Ectodermal cell (in vitro differentiated cells): ENCODE measurements around the gene PSMD7. TPM values are rescaled to one million over a fixed set of nuclear protein-coding genes. Genes with fewer than 3 reads are reported as not detected.
A peak's percentile ranks its signal among the peaks of the same experiment; 100 is the strongest.

Source experiments
- H3K27ac ChIP-seq: 2 replicates; pipeline ENCODE4 v1.7.0; 2013; ENCODE audit warnings: mild to moderate bottlenecking, low read depth, low read length; ENCODE audit not compliant: insufficient read depth, poor library complexity, severe bottlenecking
- H3K27me3 ChIP-seq: 2 replicates; pipeline ENCODE4 v1.7.0; 2013; ENCODE audit warnings: mild to moderate bottlenecking, low read length; ENCODE audit not compliant: insufficient read depth, control insufficient read depth, poor library complexity, severe bottlenecking
- H3K36me3 ChIP-seq: one replicate; pipeline ENCODE4 v1.7.0; 2013; ENCODE audit warnings: low read length; ENCODE audit not compliant: control insufficient read depth, insufficient read depth
- H3K4me1 ChIP-seq: one replicate; pipeline ENCODE4 v1.7.0; 2013; ENCODE audit warnings: low read length; ENCODE audit not compliant: control insufficient read depth, insufficient read depth
- H3K4me3 ChIP-seq: 2 replicates; pipeline ENCODE4 v1.7.0; 2013; ENCODE audit warnings: low read depth, low read length, control low read depth; ENCODE audit not compliant: insufficient read depth
- H3K9me3 ChIP-seq: 2 replicates; pipeline ENCODE4 v1.7.0; 2013; ENCODE audit warnings: mild to moderate bottlenecking, low read length, moderate library complexity; ENCODE audit not compliant: control insufficient read depth
- WGBS, 2 experiments: methylation state at CpG; one replicate each; pipeline ENCODE4 v1.1.7; 2013; ENCODE audit warnings: missing lambda C conversion rate in 2 of 2; 5-methylcytosine and 5-hydroxymethylcytosine counted together
- polyA plus RNA-seq, 4 experiments: library from polyadenylated mRNA; stranded (reverse); fragments of 50-300 nt; gene quantifications; one replicate each; pipeline ENCODE4 v1.2.3, GENCODE V29; 2013

Gene PSMD7
- 131 TPM for polyA plus RNA-seq (2013, experiment 1 of 4)
- 128 TPM for polyA plus RNA-seq (2013, experiment 2 of 4)
- polyA plus RNA-seq (2013, experiment 3 of 4) = 92.3 TPM
- 104 TPM for polyA plus RNA-seq (2013, experiment 4 of 4)

GRCh38 chr16:74296432-74297144 is at the start of gene PSMD7:
Gene PSMD7 (plus strand): TSS chr16:74296814. CDS start chr16:74296915, 101 bp downstream.
- Histone ChIP-seq H3K27me3 (no peaks in the 10 kb centered on the region), H3K4me3 (peak within 1 kb of the TSS; percentile 89), H3K4me1 (peaks cover 4% of the 10 kb centered on the region), H3K36me3 (peaks cover 19% of the 10 kb centered on the region), H3K27ac (peak within 1 kb of the TSS; percentile 72), H3K9me3 (no peaks in the 10 kb centered on the region)
- 1 to 2% methylated on average over 60 of the region's 60 CpGs for WGBS, 2 experiments

GRCh38 chr16:74249254-74249653 is 47.4 kb upstream of the PSMD7 start:
- no peaks in the 10 kb centered on the region for H3K36me3 ChIP-seq
- no peaks in the 10 kb centered on the region for H3K9me3 ChIP-seq
- WGBS, 2 experiments = 92 to 96% methylated on average over 3 of the region's 4 CpGs
- no peak overlapping the region for H3K27ac ChIP-seq
- H3K4me1 ChIP-seq = no peaks in the 10 kb centered on the region
- no peak overlapping the region for H3K4me3 ChIP-seq
- H3K27me3 ChIP-seq = no peaks in the 10 kb centered on the region

- H3K36me3 ChIP-seq = no peaks in the 10 kb centered on the region
- no peak overlapping the region for H3K4me3 ChIP-seq
- H3K27ac ChIP-seq = no peak overlapping the region
- WGBS, 2 experiments = 88 to 95% methylated on average over 1 of the region's 1 CpG
- no peaks in the 10 kb centered on the region for H3K9me3 ChIP-seq
- H3K27me3 ChIP-seq = no peaks in the 10 kb centered on the region
- H3K4me1 ChIP-seq = no peaks in the 10 kb centered on the region
These were observed 46.8 kb upstream of the PSMD7 start for GRCh38 chr16:74249846-74250245.

GRCh38 chr16:74252329-74252728 is 44.3 kb upstream of the PSMD7 start:
- Histone ChIP-seq H3K4me3 (no peak overlapping the region), H3K36me3 (no peaks in the 10 kb centered on the region), H3K4me1 (no peaks in the 10 kb centered on the region), H3K9me3 (no peaks in the 10 kb centered on the region), H3K27me3 (no peaks in the 10 kb centered on the region), H3K27ac (no peak overlapping the region)
- WGBS, 2 experiments = 89% methylated on average over 3 of the region's 3 CpGs

- no peaks in the 10 kb centered on the region for H3K4me1 ChIP-seq
- H3K4me3 ChIP-seq = no peak overlapping the region
- no peaks in the 10 kb centered on the region for H3K9me3 ChIP-seq
- WGBS, 2 experiments = 80% methylated on average over 6 of the region's 6 CpGs
- no peaks in the 10 kb centered on the region for H3K36me3 ChIP-seq
- H3K27ac ChIP-seq = no peak overlapping the region
- H3K27me3 ChIP-seq = no peaks in the 10 kb centered on the region
These were observed 43.3 kb upstream of the PSMD7 start for GRCh38 chr16:74253161-74253938.

- Histone ChIP-seq H3K27me3 (no peaks in the 10 kb centered on the region), H3K4me3 (no peak overlapping the region), H3K36me3 (no peaks in the 10 kb centered on the region), H3K9me3 (no peaks in the 10 kb centered on the region), H3K4me1 (no peaks in the 10 kb centered on the region), H3K27ac (no peak overlapping the region)
- WGBS, 2 experiments = 93 to 95% methylated on average over 7 of the region's 7 CpGs
These were observed 39.6 kb upstream of the PSMD7 start for GRCh38 chr16:74257061-74257460.

- H3K27ac ChIP-seq = no peak overlapping the region
- H3K36me3 ChIP-seq = no peaks in the 10 kb centered on the region
- H3K4me3 ChIP-seq = no peak overlapping the region
- no peaks in the 10 kb centered on the region for H3K27me3 ChIP-seq
- H3K4me1 ChIP-seq = no peaks in the 10 kb centered on the region
- no peaks in the 10 kb centered on the region for H3K9me3 ChIP-seq
- 88 to 89% methylated on average over 5 of the region's 5 CpGs for WGBS, 2 experiments
These were observed 35.5 kb upstream of the PSMD7 start for GRCh38 chr16:74261068-74261467.

GRCh38 chr16:74264811-74265210 is 31.8 kb upstream of the PSMD7 start:
- no peaks in the 10 kb centered on the region for H3K4me1 ChIP-seq
- 84 to 95% methylated on average over 3 of the region's 3 CpGs for WGBS, 2 experiments
- no peak overlapping the region for H3K27ac ChIP-seq
- no peaks in the 10 kb centered on the region for H3K36me3 ChIP-seq
- no peaks in the 10 kb centered on the region for H3K9me3 ChIP-seq
- no peak overlapping the region for H3K4me3 ChIP-seq
- no peaks in the 10 kb centered on the region for H3K27me3 ChIP-seq

- no peaks in the 10 kb centered on the region for H3K9me3 ChIP-seq
- 59 to 78% methylated on average over 2 to 3 of the region's 3 CpGs for WGBS, 2 experiments
- H3K4me3 ChIP-seq = no peak overlapping the region
- H3K36me3 ChIP-seq = no peaks in the 10 kb centered on the region
- H3K27me3 ChIP-seq = no peaks in the 10 kb centered on the region
- no peak overlapping the region for H3K27ac ChIP-seq
- no peaks in the 10 kb centered on the region for H3K4me1 ChIP-seq
These were observed 28.2 kb upstream of the PSMD7 start for GRCh38 chr16:74268372-74268782.

- no peak overlapping the region for H3K4me3 ChIP-seq
- H3K9me3 ChIP-seq = no peaks in the 10 kb centered on the region
- H3K4me1 ChIP-seq = no peaks in the 10 kb centered on the region
- no peaks in the 10 kb centered on the region for H3K36me3 ChIP-seq
- no peaks in the 10 kb centered on the region for H3K27me3 ChIP-seq
- no peak overlapping the region for H3K27ac ChIP-seq
- 92 to 99% methylated on average over 2 of the region's 2 CpGs for WGBS, 2 experiments
These were observed 24.7 kb upstream of the PSMD7 start for GRCh38 chr16:74271872-74272271.
